ENCODE data around the gene TFAP2A. TPM values are rescaled to one million over a fixed set of nuclear protein-coding genes. Genes with fewer than 3 reads are reported as not detected.
A peak's percentile ranks its signal among the peaks of the same experiment; 100 is the strongest.

TFAP2A gene
- 0.27 to 0.42 TPM (median 0.30 TPM) in 3 replicates for total RNA-seq (2021)
- Bru-seq, nascent RNA, result percentile 12 among the genes with signal in this experiment
- long read RNA-seq, experiment 1, result 0 reads
- long read RNA-seq, experiment 2, result 0 reads
- long read RNA-seq, experiment 3, partial matches to known transcripts, result 0 of 1 reads
- long read RNA-seq, experiment 3, other reads (novel, unspliced or antisense), result 1 of 1 reads

DNA sequence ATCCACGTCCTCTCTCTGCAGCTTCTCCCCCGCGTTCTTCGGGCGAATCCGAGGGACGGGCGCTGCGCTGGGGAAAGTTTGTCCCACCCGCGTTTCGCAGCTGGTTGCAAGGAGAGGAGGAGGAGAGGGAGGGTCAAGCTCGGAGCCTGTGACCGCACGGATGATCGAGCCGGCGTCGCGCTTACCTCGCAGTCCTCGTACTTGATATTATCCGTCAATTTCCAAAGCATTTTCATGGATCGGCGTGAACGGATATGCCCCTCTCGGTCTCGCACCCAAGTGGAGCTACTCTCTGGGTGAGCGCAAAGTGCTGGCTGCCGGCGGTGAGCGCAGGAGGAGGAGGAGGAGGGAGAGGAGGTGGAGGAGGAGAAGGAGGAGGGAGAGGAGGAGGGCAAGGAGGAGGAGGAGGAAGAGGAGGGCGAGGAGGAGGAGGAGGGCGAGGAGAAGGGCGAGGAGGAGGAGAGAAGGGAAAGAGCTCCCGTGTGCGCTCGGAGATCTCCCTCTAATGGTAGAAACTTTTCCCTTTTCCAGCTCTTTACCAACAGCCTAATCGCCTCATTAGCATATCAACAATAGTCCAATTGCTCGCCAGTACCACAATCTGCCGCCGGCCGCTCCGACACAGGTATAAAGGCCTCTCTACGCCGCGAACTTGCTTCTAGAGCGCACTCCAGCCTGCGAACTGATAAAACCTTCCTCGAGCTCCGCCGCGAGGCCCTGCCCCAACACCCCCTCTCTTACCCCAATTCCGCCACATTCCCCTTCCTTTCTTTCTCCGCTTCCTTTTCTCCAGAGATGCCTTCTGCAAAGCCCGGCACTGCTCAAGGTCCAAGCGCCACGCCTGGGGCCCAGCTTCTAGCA lies at the start of gene TFAP2A:
TFAP2A (minus strand) TSS at position 319 of the 861 bp plus-strand sequence; CDS start at position 236, 83 bp downstream.
- ChIA-PET CTCF (interaction anchor here (0.5 to 5.8 kb wide), 21 partner anchors 8 to 696 kb away, joined by 3 to 54 read pairs (median 6); no protein-coding TSS in a partner anchor), POLR2A (interaction anchor here (0.6 to 1.0 kb wide), 4 partner anchors 8 to 24 kb away, joined by 3 to 4 read pairs (median 3); no protein-coding TSS in a partner anchor)
- Mint-ChIP-seq H3K4me3 (peak within 1 kb of the TSS; percentile 73), H3K9me3 (no peaks in the 10 kb centered on the region), H3K27me3 (ENCODE audit: low read depth) (peaks cover 95% of the 10 kb centered on the region), H3K4me1 (peaks cover 78% of the 10 kb centered on the region), H3K36me3 (no peaks in the 10 kb centered on the region), H3K27ac (no peak within 1 kb of the TSS)
- ATAC-seq (peak; percentile 9), DNase-seq (ENCODE audit: low spot score) (peak; percentile 70)
- no peak for TF ChIP-seq NFE2L1 (CRISPR knock-in tag; IDR thresholded peaks at IDR 0.05)
- TF ChIP-seq GABPB1 (CRISPR knock-in tag; IDR thresholded peaks at IDR 0.05), result no peak
- no peak for TF ChIP-seq MXD4 (CRISPR knock-in tag; IDR thresholded peaks at IDR 0.05; ENCODE audit: borderline replicate concordance)
- TF ChIP-seq, protein P1, sequence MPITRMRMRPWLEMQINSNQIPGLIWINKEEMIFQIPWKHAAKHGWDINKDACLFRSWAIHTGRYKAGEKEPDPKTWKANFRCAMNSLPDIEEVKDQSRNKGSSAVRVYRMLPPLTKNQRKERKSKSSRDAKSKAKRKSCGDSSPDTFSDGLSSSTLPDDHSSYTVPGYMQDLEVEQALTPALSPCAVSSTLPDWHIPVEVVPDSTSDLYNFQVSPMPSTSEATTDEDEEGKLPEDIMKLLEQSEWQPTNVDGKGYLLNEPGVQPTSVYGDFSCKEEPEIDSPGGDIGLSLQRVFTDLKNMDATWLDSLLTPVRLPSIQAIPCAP (CRISPR knock-in tag; IDR thresholded peaks at IDR 0.05), result no peak
- peak; percentile 34; the same call in 1 of the 2 replicates for TF ChIP-seq SP1 (CRISPR knock-in tag; conservative IDR thresholded peaks at IDR 0.05)
- TF ChIP-seq TP53 (CRISPR knock-in tag; IDR thresholded peaks at IDR 0.05), result no peak
- TF ChIP-seq ESRRA (CRISPR knock-in tag; IDR thresholded peaks at IDR 0.05; ENCODE audit: borderline replicate concordance), result no peak
- peak; percentile 100 for TF ChIP-seq ZNF263 (CRISPR knock-in tag; IDR thresholded peaks at IDR 0.05; ENCODE audit: low read depth)
- TF ChIP-seq ZNF232 (CRISPR knock-in tag; IDR thresholded peaks at IDR 0.05), result no peak
- TF ChIP-seq, protein P2, sequence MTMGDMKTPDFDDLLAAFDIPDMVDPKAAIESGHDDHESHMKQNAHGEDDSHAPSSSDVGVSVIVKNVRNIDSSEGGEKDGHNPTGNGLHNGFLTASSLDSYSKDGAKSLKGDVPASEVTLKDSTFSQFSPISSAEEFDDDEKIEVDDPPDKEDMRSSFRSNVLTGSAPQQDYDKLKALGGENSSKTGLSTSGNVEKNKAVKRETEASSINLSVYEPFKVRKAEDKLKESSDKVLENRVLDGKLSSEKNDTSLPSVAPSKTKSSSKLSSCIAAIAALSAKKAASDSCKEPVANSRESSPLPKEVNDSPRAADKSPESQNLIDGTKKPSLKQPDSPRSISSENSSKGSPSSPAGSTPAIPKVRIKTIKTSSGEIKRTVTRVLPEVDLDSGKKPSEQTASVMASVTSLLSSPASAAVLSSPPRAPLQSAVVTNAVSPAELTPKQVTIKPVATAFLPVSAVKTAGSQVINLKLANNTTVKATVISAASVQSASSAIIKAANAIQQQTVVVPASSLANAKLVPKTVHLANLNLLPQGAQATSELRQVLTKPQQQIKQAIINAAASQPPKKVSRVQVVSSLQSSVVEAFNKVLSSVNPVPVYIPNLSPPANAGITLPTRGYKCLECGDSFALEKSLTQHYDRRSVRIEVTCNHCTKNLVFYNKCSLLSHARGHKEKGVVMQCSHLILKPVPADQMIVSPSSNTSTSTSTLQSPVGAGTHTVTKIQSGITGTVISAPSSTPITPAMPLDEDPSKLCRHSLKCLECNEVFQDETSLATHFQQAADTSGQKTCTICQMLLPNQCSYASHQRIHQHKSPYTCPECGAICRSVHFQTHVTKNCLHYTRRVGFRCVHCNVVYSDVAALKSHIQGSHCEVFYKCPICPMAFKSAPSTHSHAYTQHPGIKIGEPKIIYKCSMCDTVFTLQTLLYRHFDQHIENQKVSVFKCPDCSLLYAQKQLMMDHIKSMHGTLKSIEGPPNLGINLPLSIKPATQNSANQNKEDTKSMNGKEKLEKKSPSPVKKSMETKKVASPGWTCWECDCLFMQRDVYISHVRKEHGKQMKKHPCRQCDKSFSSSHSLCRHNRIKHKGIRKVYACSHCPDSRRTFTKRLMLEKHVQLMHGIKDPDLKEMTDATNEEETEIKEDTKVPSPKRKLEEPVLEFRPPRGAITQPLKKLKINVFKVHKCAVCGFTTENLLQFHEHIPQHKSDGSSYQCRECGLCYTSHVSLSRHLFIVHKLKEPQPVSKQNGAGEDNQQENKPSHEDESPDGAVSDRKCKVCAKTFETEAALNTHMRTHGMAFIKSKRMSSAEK (CRISPR knock-in tag; IDR thresholded peaks at IDR 0.05; ENCODE audit: borderline replicate concordance), result no peak
- no peak for TF ChIP-seq NR2C2 (CRISPR knock-in tag; IDR thresholded peaks at IDR 0.05)
- no peak for TF ChIP-seq JAZF1 (CRISPR knock-in tag; IDR thresholded peaks at IDR 0.05)
- TF ChIP-seq, protein P3, sequence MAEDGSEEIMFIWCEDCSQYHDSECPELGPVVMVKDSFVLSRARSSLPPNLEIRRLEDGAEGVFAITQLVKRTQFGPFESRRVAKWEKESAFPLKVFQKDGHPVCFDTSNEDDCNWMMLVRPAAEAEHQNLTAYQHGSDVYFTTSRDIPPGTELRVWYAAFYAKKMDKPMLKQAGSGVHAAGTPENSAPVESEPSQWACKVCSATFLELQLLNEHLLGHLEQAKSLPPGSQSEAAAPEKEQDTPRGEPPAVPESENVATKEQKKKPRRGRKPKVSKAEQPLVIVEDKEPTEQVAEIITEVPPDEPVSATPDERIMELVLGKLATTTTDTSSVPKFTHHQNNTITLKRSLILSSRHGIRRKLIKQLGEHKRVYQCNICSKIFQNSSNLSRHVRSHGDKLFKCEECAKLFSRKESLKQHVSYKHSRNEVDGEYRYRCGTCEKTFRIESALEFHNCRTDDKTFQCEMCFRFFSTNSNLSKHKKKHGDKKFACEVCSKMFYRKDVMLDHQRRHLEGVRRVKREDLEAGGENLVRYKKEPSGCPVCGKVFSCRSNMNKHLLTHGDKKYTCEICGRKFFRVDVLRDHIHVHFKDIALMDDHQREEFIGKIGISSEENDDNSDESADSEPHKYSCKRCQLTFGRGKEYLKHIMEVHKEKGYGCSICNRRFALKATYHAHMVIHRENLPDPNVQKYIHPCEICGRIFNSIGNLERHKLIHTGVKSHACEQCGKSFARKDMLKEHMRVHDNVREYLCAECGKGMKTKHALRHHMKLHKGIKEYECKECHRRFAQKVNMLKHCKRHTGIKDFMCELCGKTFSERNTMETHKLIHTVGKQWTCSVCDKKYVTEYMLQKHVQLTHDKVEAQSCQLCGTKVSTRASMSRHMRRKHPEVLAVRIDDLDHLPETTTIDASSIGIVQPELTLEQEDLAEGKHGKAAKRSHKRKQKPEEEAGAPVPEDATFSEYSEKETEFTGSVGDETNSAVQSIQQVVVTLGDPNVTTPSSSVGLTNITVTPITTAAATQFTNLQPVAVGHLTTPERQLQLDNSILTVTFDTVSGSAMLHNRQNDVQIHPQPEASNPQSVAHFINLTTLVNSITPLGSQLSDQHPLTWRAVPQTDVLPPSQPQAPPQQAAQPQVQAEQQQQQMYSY (CRISPR knock-in tag; IDR thresholded peaks at IDR 0.05), result peak; percentile 45; the same call in 1 of the 2 replicates
- TF ChIP-seq, protein P4, sequence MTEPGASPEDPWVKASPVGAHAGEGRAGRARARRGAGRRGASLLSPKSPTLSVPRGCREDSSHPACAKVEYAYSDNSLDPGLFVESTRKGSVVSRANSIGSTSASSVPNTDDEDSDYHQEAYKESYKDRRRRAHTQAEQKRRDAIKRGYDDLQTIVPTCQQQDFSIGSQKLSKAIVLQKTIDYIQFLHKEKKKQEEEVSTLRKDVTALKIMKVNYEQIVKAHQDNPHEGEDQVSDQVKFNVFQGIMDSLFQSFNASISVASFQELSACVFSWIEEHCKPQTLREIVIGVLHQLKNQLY (CRISPR knock-in tag; IDR thresholded peaks at IDR 0.05), result no peak
- TF ChIP-seq NFYB (CRISPR knock-in tag; conservative IDR thresholded peaks at IDR 0.05; ENCODE audit: low read depth), result no peak
- no peak for TF ChIP-seq NR3C1 (CRISPR knock-in tag; conservative IDR thresholded peaks at IDR 0.05; ENCODE audit: low read depth)
- TF ChIP-seq ZNF396 (CRISPR knock-in tag; IDR thresholded peaks at IDR 0.05; ENCODE audit: borderline replicate concordance), result no peak
- TF ChIP-seq, protein P5, sequence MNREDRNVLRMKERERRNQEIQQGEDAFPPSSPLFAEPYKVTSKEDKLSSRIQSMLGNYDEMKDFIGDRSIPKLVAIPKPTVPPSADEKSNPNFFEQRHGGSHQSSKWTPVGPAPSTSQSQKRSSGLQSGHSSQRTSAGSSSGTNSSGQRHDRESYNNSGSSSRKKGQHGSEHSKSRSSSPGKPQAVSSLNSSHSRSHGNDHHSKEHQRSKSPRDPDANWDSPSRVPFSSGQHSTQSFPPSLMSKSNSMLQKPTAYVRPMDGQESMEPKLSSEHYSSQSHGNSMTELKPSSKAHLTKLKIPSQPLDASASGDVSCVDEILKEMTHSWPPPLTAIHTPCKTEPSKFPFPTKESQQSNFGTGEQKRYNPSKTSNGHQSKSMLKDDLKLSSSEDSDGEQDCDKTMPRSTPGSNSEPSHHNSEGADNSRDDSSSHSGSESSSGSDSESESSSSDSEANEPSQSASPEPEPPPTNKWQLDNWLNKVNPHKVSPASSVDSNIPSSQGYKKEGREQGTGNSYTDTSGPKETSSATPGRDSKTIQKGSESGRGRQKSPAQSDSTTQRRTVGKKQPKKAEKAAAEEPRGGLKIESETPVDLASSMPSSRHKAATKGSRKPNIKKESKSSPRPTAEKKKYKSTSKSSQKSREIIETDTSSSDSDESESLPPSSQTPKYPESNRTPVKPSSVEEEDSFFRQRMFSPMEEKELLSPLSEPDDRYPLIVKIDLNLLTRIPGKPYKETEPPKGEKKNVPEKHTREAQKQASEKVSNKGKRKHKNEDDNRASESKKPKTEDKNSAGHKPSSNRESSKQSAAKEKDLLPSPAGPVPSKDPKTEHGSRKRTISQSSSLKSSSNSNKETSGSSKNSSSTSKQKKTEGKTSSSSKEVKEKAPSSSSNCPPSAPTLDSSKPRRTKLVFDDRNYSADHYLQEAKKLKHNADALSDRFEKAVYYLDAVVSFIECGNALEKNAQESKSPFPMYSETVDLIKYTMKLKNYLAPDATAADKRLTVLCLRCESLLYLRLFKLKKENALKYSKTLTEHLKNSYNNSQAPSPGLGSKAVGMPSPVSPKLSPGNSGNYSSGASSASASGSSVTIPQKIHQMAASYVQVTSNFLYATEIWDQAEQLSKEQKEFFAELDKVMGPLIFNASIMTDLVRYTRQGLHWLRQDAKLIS (CRISPR knock-in tag; IDR thresholded peaks at IDR 0.05; ENCODE audit: borderline replicate concordance), result no peak
- 0 out of 2 replicates have a peak, but pooled peaks have one; percentile 14 for TF ChIP-seq TEAD1 (CRISPR knock-in tag; IDR thresholded peaks at IDR 0.05)
- TF ChIP-seq, protein P6, sequence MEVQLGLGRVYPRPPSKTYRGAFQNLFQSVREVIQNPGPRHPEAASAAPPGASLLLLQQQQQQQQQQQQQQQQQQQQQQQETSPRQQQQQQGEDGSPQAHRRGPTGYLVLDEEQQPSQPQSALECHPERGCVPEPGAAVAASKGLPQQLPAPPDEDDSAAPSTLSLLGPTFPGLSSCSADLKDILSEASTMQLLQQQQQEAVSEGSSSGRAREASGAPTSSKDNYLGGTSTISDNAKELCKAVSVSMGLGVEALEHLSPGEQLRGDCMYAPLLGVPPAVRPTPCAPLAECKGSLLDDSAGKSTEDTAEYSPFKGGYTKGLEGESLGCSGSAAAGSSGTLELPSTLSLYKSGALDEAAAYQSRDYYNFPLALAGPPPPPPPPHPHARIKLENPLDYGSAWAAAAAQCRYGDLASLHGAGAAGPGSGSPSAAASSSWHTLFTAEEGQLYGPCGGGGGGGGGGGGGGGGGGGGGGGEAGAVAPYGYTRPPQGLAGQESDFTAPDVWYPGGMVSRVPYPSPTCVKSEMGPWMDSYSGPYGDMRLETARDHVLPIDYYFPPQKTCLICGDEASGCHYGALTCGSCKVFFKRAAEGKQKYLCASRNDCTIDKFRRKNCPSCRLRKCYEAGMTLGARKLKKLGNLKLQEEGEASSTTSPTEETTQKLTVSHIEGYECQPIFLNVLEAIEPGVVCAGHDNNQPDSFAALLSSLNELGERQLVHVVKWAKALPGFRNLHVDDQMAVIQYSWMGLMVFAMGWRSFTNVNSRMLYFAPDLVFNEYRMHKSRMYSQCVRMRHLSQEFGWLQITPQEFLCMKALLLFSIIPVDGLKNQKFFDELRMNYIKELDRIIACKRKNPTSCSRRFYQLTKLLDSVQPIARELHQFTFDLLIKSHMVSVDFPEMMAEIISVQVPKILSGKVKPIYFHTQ (CRISPR knock-in tag; IDR thresholded peaks at IDR 0.05), result no peak

Data from WTC11 (cell line).